H9 (cell line): Measurements from ENCODE around the gene GNB3. TPM values are rescaled to one million over a fixed set of nuclear protein-coding genes. Genes with fewer than 3 reads are reported as not detected.

Source experiments
- DNase-seq: peaks from one replicate; pipeline ENCODE4 v3.0.0-alpha.2; 2017
- H2AFZ ChIP-seq: one replicate; pipeline ENCODE4 v1.6.1; 2013; ENCODE audit warnings: mild to moderate bottlenecking, low read length, control low read depth, moderate library complexity
- H2AK5ac ChIP-seq: 2 replicates; pipeline ENCODE4 v1.6.1; 2013; ENCODE audit warnings: low read length, control low read depth, mixed read lengths; ENCODE audit not compliant: insufficient read length
- H2BK120ac ChIP-seq: one replicate; pipeline ENCODE4 v1.6.1; 2013; ENCODE audit warnings: low read depth, mild to moderate bottlenecking, low read length, control low read depth, inconsistent platforms; ENCODE audit not compliant: poor library complexity, severe bottlenecking
- H2BK12ac ChIP-seq: 2 replicates; pipeline ENCODE4 v1.6.1; 2013; ENCODE audit warnings: low read length, control low read depth, mixed read lengths, low read depth; ENCODE audit not compliant: insufficient read length
- H2BK15ac ChIP-seq: 2 replicates; pipeline ENCODE4 v1.6.1; 2013; ENCODE audit warnings: low read depth, low read length, control low read depth
- H2BK20ac ChIP-seq: one replicate; pipeline ENCODE4 v1.6.1; 2013; ENCODE audit warnings: low read depth, mild to moderate bottlenecking, low read length, control low read depth, inconsistent platforms; ENCODE audit not compliant: poor library complexity, severe bottlenecking
- H2BK5ac ChIP-seq: 2 replicates; pipeline ENCODE4 v1.6.1; 2013; ENCODE audit warnings: low read length, control low read depth, mixed read lengths; ENCODE audit not compliant: insufficient read length
- H3K14ac ChIP-seq: 2 replicates; pipeline ENCODE4 v1.6.1; 2013; ENCODE audit warnings: low read length, control low read depth; ENCODE audit not compliant: insufficient read depth
- H3K18ac ChIP-seq: 2 replicates; pipeline ENCODE4 v1.6.1; 2013; ENCODE audit warnings: low read depth, mild to moderate bottlenecking, mixed read lengths, low read length, control low read depth; ENCODE audit not compliant: insufficient read length
- H3K23ac ChIP-seq: 2 replicates; pipeline ENCODE4 v1.6.1; 2013; ENCODE audit warnings: low read length, control low read depth, mixed read lengths, low read depth; ENCODE audit not compliant: insufficient read length
- H3K23me2 ChIP-seq: 2 replicates; pipeline ENCODE4 v1.6.1; 2013; ENCODE audit warnings: low read depth, mild to moderate bottlenecking, mixed read lengths, low read length, control low read depth; ENCODE audit not compliant: insufficient read length, poor library complexity, severe bottlenecking
- H3K27ac ChIP-seq: 2 replicates; pipeline ENCODE4 v1.5.1; 2013; ENCODE audit warnings: low read length, control low read depth, mixed read lengths, low read depth; ENCODE audit not compliant: insufficient read length
- H3K27me3 ChIP-seq: 2 replicates; pipeline ENCODE4 v1.6.1; 2013; ENCODE audit warnings: low read length, control low read depth, inconsistent platforms; ENCODE audit not compliant: insufficient read depth
- H3K4ac ChIP-seq: 2 replicates; pipeline ENCODE4 v1.6.1; 2013; ENCODE audit warnings: low read depth, mild to moderate bottlenecking, control low read depth, inconsistent platforms, low read length, moderate library complexity
- H3K4me1 ChIP-seq: 2 replicates; pipeline ENCODE4 v1.6.1; 2013; ENCODE audit warnings: low read length, control low read depth, inconsistent platforms; ENCODE audit not compliant: insufficient read depth
- H3K4me2 ChIP-seq: 2 replicates; pipeline ENCODE4 v1.6.1; 2013; ENCODE audit warnings: low read length, control low read depth, mixed read lengths; ENCODE audit not compliant: insufficient read length, insufficient read depth
- H3K56ac ChIP-seq: 2 replicates; pipeline ENCODE4 v1.6.1; 2013; ENCODE audit warnings: low read depth, mild to moderate bottlenecking, mixed read lengths, low read length, control low read depth; ENCODE audit not compliant: insufficient read length
- H3K79me1 ChIP-seq: 2 replicates; pipeline ENCODE4 v1.6.1; 2013; ENCODE audit warnings: low read depth, mild to moderate bottlenecking, moderate library complexity, low read length, control low read depth, inconsistent platforms; ENCODE audit not compliant: insufficient read depth, poor library complexity, severe bottlenecking
- H3K79me2 ChIP-seq: 2 replicates; pipeline ENCODE4 v1.6.1; 2013; ENCODE audit warnings: low read length, control low read depth, inconsistent platforms; ENCODE audit not compliant: insufficient read depth
- H3K9ac ChIP-seq: 2 replicates; pipeline ENCODE4 v1.6.1; 2013; ENCODE audit warnings: low read length, control low read depth, mixed read lengths; ENCODE audit not compliant: insufficient read length; ENCODE audit errors: extremely low read depth
- H3K9me3 ChIP-seq: one replicate; pipeline ENCODE4 v1.6.1; 2013; ENCODE audit warnings: low read depth, low read length, inconsistent platforms; ENCODE audit not compliant: control insufficient read depth
- H3T11ph ChIP-seq: one replicate; pipeline ENCODE4 v1.6.1; 2013; ENCODE audit warnings: mild to moderate bottlenecking, low read length, control low read depth, inconsistent platforms
- H4K20me1 ChIP-seq: one replicate; pipeline ENCODE4 v1.6.1; 2013; ENCODE audit not compliant: control insufficient read depth, insufficient read length, insufficient read depth
- H4K5ac ChIP-seq: 2 replicates; pipeline ENCODE4 v1.6.1; 2013; ENCODE audit warnings: low read depth, mild to moderate bottlenecking, mixed read lengths, low read length, control low read depth; ENCODE audit not compliant: insufficient read length
- H4K8ac ChIP-seq: replicated peaks from 2 replicates; pipeline ENCODE4 v1.6.1; 2013; ENCODE audit warnings: low read length, control low read depth, mixed read lengths, low read depth; ENCODE audit not compliant: insufficient read length
- H4K91ac ChIP-seq: 2 replicates; pipeline ENCODE4 v1.6.1; 2013; ENCODE audit warnings: low read depth, mild to moderate bottlenecking, moderate library complexity, mixed read lengths, low read length, control low read depth; ENCODE audit not compliant: insufficient read length
- H3K27ac Mint-ChIP-seq, 3 experiments: 2 replicates in 2 of 3; 3 replicates in 1 of 3; pipeline ENCODE4 v1.8.0; 2020 to 2021; ENCODE audit warnings: mixed read lengths in 3 of 3, mild to moderate bottlenecking in 1 of 3, moderate library complexity in 1 of 3
- H3K27me3 Mint-ChIP-seq: 2 replicates; pipeline ENCODE4 v1.8.0; 2021; ENCODE audit warnings: low read depth, mild to moderate bottlenecking, moderate library complexity, mixed read lengths
- H3K36me3 Mint-ChIP-seq, 3 experiments: 2 replicates in 2 of 3; 3 replicates in 1 of 3; pipeline ENCODE4 v1.8.0; 2020 to 2021; ENCODE audit warnings: low read depth in 3 of 3, mixed read lengths in 3 of 3; ENCODE audit not compliant: insufficient read depth in 1 of 3
- H3K4me1 Mint-ChIP-seq, 2 experiments: 2 replicates each; pipeline ENCODE4 v1.8.0; 2020; ENCODE audit warnings: mixed read lengths in 2 of 2
- H3K4me3 Mint-ChIP-seq, 2 experiments: 2 replicates in 1 of 2; 3 replicates in 1 of 2; pipeline ENCODE4 v1.8.0; 2020 to 2021; ENCODE audit warnings: mild to moderate bottlenecking in 2 of 2, mixed read lengths in 2 of 2, moderate library complexity in 1 of 2
- H3K9me3 Mint-ChIP-seq, 2 experiments: 2 replicates in 1 of 2; 3 replicates in 1 of 2; pipeline ENCODE4 v1.8.0; 2020; ENCODE audit warnings: mild to moderate bottlenecking in 2 of 2, mixed read lengths in 2 of 2, moderate library complexity in 1 of 2
- CTCF ChIP-seq: fragments of 200-600 bp; sonication (generic); conservative IDR thresholded peaks from 3 replicates; pipeline ENCODE4 v1.8.0; 2021; ENCODE audit warnings: antibody characterized with exemption, mild to moderate bottlenecking
- WGBS: extraction: QIAGEN DNeasy Blood & Tissue Kit; methylation state at CpG from one replicate; pipeline ENCODE4 v1.1.7; 2013; ENCODE audit warnings: missing lambda C conversion rate, low lambda C conversion rate, mixed read lengths; ENCODE audit not compliant: insufficient read length; ENCODE audit errors: extremely low coverage; 5-methylcytosine and 5-hydroxymethylcytosine counted together
- total RNA-seq: library from RNA; stranded (reverse); gene quantifications from 2 replicates; pipeline ENCODE4 v1.2.1, GENCODE V29; 2021

GNB3 gene
- total RNA-seq, 1 experiment from 2014 or later: 17.3 TPM

GRCh38 chr12:6894321-6894720 is 53.6 kb downstream of the GNB3 start:
- H3K23me2 ChIP-seq: peaks cover 6% of the 10 kb centered on the region
- H3K9ac ChIP-seq: no peak overlapping the region
- H3T11ph ChIP-seq: no peak overlapping the region
- H3K14ac ChIP-seq: no peak overlapping the region
- WGBS: no CpG with 5 or more reads among the region's 3 CpGs
- no peak overlapping the region for H3K4me3 Mint-ChIP-seq
- no peak overlapping the region for H3K4ac ChIP-seq
- no peaks in the 10 kb centered on the region for H3K27me3 ChIP-seq
- no peak overlapping the region for H2BK15ac ChIP-seq
- H3K4me2 ChIP-seq: no peak overlapping the region
- no peak overlapping the region for H3K18ac ChIP-seq
- no peak overlapping the region for H2BK120ac ChIP-seq
- no peaks in the 10 kb centered on the region for H3K79me1 ChIP-seq
- peaks cover 9 to 11% of the 10 kb centered on the region in 2 experiments for H3K4me1 Mint-ChIP-seq
- no peak overlapping the region for H2BK5ac ChIP-seq
- peaks cover 0 to 8% (median 5%) of the 10 kb centered on the region in 3 experiments; a peak in 5 of 7 replicates for H3K36me3 Mint-ChIP-seq
- H3K23ac ChIP-seq: no peak overlapping the region
- no peak overlapping the region for H3K27ac Mint-ChIP-seq
- H4K20me1 ChIP-seq: no peaks in the 10 kb centered on the region
- no peaks in the 10 kb centered on the region for H3K79me2 ChIP-seq
- H2AK5ac ChIP-seq: no peak overlapping the region
- no peaks in the 10 kb centered on the region for H3K9me3 ChIP-seq
- no peak for DNase-seq
- no peak overlapping the region for H4K5ac ChIP-seq
- no peak for TF ChIP-seq CTCF
- H3K9me3 Mint-ChIP-seq: peaks cover 0 to 3% of the 10 kb centered on the region in 2 experiments; a peak in 1 of 5 replicates
- no peaks in the 10 kb centered on the region; the same call in 1 of the 2 replicates for H3K27me3 Mint-ChIP-seq
- no peak overlapping the region for H3K27ac ChIP-seq
- H2BK20ac ChIP-seq: no peak overlapping the region
- H2AFZ ChIP-seq: no peak overlapping the region
- H3K56ac ChIP-seq: no peak overlapping the region
- no peak overlapping the region for H4K91ac ChIP-seq
- no peak overlapping the region for H2BK12ac ChIP-seq
- H3K4me1 ChIP-seq: peaks cover 3% of the 10 kb centered on the region; the same call in 1 of the 2 replicates
- no peak overlapping the region for H4K8ac ChIP-seq

Other genes starting within 250 kb of the GNB3 start
- gene CHD4, start 233.5 kb upstream of the GNB3 start, total RNA-seq: 334 and 346 TPM in 2 replicates
- gene LPAR5, start 205.0 kb upstream of the GNB3 start, total RNA-seq: 0.22 TPM in 2 replicates
- 1.3 and 1.9 TPM in 2 replicates for gene ACRBP, start 193.5 kb upstream of the GNB3 start, total RNA-seq
- gene ING4, start 177.8 kb upstream of the GNB3 start, total RNA-seq: 20.1 TPM in 2 replicates
- 83.5 and 88.0 TPM in 2 replicates for gene ZNF384, start 151.6 kb upstream of the GNB3 start, total RNA-seq
- 5.2 and 6.6 TPM in 2 replicates for gene PIANP, start 140.1 kb upstream of the GNB3 start, total RNA-seq
- 34.2 and 35.9 TPM in 2 replicates for gene COPS7A, start 116.9 kb upstream of the GNB3 start, total RNA-seq
- 244 and 258 TPM in 2 replicates for gene MLF2, start 87.8 kb upstream of the GNB3 start, total RNA-seq
- gene PTMS, start 74.6 kb upstream of the GNB3 start, total RNA-seq: 422 and 438 TPM in 2 replicates
- 1.7 and 2.2 TPM in 2 replicates for gene LAG3, start 68.4 kb upstream of the GNB3 start, total RNA-seq
- 0.88 and 1.1 TPM in 2 replicates for gene CD4, start 51.4 kb upstream of the GNB3 start, total RNA-seq
- 4.6 and 6.1 TPM in 2 replicates for gene GPR162, start 19.1 kb upstream of the GNB3 start, total RNA-seq
- gene P3H3, start 12.5 kb upstream of the GNB3 start, total RNA-seq: 55.0 and 60.2 TPM in 2 replicates
- gene CDCA3, start 10.4 kb downstream of the GNB3 start, total RNA-seq: 45.1 and 48.6 TPM in 2 replicates
- 143 and 144 TPM in 2 replicates for gene USP5, start 11.2 kb downstream of the GNB3 start, total RNA-seq
- 1,177 and 1,211 TPM in 2 replicates for gene TPI1, start 26.6 kb downstream of the GNB3 start, total RNA-seq
- gene SPSB2, start 32.4 kb downstream of the GNB3 start, total RNA-seq: 13.7 and 16.3 TPM in 2 replicates
- 2.1 and 2.6 TPM in 2 replicates for gene LRRC23, start 63.9 kb downstream of the GNB3 start, total RNA-seq
- gene ENO2, start 73.7 kb downstream of the GNB3 start, total RNA-seq: 165 and 166 TPM in 2 replicates
- 97.9 and 103 TPM in 2 replicates for gene ATN1, start 87.0 kb downstream of the GNB3 start, total RNA-seq
- gene RNU7-1, start 102.9 kb downstream of the GNB3 start, total RNA-seq: not detected in 2 replicates
- gene C12orf57, start 103.1 kb downstream of the GNB3 start, total RNA-seq: 195 TPM in 2 replicates
- 18.2 and 19.8 TPM in 2 replicates for gene PTPN6, start 110.4 kb downstream of the GNB3 start, total RNA-seq
- 370 and 383 TPM in 2 replicates for gene PHB2, start 129.7 kb downstream of the GNB3 start, total RNA-seq
- gene EMG1, start 130.0 kb downstream of the GNB3 start, total RNA-seq: 62.7 and 67.4 TPM in 2 replicates
- 45.0 and 47.7 TPM in 2 replicates for gene LPCAT3, start 177.6 kb downstream of the GNB3 start, total RNA-seq
- 3.4 and 4.2 TPM in 2 replicates for gene C1S, start 219.8 kb downstream of the GNB3 start, total RNA-seq